Cardiac septum (tissue), 1 donor: ENCODE measurements around the gene CIB4. TPM values are rescaled to one million over a fixed set of nuclear protein-coding genes. Genes with fewer than 3 reads are reported as not detected.

ENCODE experiments used
- DNase-seq: peaks from one replicate; pipeline ENCODE4 v3.0.0-alpha.2; 2020; ENCODE audit warnings: low spot score
- intact Hi-C: fragments of 100-400 bp; cut with DNase I; formaldehyde crosslinking; loops from one replicate; pipeline ENCODE4 v1.14.0; 2022
- total RNA-seq: library from RNA; stranded (reverse); fragmentation: NEBNext Ultra II Directional; extraction: Animal tissue kit (Norgen Biotek cat#: 25700); gene quantifications from one replicate; pipeline ENCODE4 v1.2.1, GENCODE V29; 2021
- donor health status: DM: no; HTN: no; CAD: no.

CIB4 gene
- total RNA-seq, 1 donor from 2014 or later = not detected

- intact Hi-C loops = no loop called here
- DNase-seq = peak; percentile 31
Measured at GRCh38 chr2:26590980-26591618, 50.1 kb downstream of the CIB4 start.

DNA sequence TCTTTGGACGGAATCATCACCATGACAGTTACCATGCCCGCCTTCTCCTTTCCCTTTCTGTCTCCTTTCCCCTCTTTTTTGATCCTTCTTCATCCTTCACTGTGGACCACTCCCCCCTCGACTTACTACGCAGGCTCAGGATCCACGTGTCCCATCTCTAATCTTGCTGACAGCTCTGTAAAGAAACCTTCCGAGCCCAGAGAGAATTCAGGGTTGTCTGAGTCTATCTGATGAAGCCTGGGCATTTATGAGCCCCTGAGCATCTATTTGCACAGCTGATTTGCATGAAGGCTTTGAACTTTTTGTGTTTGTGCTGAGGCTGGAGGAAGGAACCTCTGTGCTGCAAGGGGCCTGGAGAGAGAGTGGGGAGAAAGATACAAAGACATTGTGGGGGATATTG lies 50.7 kb downstream of the CIB4 start:
- no peak for DNase-seq
- intact Hi-C loops = no loop called here

DNA sequence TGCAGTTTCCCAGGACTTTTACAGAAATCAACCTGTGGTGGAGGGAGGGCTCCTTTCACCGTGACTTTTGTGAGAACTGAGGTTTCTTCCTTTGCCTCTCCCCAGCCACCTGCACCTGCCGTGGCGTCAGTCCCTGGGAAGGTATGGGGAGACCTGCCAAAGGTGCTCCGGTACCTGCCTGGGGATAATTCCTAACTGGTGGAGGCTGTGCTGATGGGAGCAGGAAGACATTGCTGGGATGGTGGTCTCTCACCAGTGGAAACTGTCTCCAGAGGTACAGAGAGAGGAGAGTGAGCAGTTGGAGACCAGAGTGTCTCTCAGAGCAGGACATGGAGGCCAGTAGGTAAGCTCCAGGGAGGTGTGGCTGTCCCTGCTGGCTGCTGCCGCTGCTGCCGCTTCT lies 52.6 kb downstream of the CIB4 start:
- no peak for DNase-seq
- intact Hi-C loops = no loop called here

DNA sequence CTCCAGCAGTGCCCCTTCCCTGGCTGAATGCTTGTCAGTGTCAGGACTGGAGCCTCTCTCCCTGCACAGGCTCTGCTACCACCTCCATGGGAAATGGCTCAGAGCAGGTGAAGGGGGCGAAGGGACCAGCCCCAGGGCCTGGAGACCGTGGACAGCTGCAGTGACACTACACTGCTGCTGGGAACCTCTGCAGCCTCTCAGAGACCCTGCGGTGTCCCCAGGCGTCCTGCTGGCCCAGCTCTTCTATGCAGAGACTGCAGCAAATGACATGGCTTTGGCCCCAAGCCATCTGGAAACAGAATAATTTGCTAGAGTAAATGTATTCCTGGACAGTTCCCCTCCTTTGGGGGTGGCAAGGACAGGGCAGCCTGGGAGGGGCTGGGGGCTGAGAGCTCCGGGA lies 53.2 kb downstream of the CIB4 start:
- intact Hi-C loops = no loop called here
- peak; percentile 50 for DNase-seq

- DNase-seq = peak; percentile 38
- intact Hi-C loops = no loop called here
Measured at GRCh38 chr2:26585966-26586365, 55.2 kb downstream of the CIB4 start.

GRCh38 chr2:26585100-26585499 lies 56.1 kb downstream of the CIB4 start:
- peak; percentile 73 for DNase-seq
- intact Hi-C loops = no loop called here

DNA sequence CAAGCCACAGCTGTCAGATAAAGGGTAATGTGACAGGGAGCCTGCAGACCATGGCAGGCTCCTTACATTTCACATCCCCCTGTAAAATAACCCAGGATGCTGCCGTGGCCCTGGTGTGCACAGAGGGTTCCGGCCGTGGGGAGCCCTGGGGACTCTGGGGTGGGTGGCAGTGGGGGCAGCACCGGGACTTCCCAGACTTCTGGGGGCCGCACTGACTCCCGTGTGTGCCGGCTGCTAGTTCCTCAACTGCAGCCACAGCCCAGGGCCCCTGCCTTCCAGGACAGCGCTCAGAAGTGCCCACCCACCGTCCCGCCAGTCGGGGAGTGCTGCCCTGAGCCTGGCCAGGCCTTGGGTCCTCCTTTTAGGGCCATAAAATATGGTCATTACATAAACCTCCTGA lies 56.5 kb downstream of the CIB4 start:
- peak; percentile 46 for DNase-seq
- intact Hi-C loops = no loop called here

- intact Hi-C loops = no loop called here
- DNase-seq = peak; percentile 60
Measured at GRCh38 chr2:26584191-26584590, 57.0 kb downstream of the CIB4 start.

DNA sequence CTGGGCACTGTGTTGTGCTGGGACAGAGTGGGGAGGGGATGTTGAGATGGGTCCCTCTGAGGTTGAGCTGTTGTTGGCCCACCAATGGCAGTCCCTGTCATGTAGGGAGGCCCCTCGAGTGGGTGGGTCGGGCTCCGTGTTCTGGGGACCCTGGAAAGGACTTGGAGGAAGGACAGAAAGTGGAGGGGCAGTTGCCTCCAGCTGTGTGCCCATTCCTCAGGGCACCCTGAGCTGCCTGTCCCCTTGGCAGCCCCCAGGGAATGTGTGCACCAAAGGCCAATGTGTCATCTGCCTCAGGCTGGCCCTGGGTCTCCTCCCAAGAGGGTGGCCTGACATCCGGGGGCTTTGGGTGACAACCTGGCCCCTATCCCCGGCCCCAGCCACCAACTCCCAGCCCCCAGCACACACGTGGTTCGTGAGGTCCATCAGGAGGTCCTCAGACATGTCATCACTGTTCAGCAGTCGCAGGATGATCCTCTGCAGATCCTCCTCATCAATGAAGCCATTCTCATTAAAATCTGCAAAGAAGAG lies 57.7 kb downstream of the CIB4 start:
- intact Hi-C loops = no loop called here
- DNase-seq = no peak

DNA sequence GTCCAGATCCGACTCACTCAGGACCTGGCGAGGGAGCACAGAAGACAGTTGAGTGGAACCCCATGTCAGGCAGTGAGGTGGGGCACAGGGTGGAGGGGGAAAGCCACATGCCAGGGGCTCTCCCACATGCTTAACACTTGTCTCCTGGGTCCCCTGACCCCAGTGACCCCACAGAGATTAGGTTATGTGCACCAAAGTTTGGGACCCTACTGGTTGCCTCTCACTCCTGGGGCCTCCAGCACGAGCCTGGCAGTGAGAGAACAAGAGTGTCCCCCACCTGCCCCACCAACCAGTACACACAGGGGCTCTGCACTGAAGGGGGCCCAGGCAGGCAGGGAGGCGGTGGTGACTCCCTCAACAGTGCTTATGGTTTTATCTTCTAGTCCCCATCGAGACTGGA lies 58.3 kb downstream of the CIB4 start:
- intact Hi-C loops = no loop called here

DNA sequence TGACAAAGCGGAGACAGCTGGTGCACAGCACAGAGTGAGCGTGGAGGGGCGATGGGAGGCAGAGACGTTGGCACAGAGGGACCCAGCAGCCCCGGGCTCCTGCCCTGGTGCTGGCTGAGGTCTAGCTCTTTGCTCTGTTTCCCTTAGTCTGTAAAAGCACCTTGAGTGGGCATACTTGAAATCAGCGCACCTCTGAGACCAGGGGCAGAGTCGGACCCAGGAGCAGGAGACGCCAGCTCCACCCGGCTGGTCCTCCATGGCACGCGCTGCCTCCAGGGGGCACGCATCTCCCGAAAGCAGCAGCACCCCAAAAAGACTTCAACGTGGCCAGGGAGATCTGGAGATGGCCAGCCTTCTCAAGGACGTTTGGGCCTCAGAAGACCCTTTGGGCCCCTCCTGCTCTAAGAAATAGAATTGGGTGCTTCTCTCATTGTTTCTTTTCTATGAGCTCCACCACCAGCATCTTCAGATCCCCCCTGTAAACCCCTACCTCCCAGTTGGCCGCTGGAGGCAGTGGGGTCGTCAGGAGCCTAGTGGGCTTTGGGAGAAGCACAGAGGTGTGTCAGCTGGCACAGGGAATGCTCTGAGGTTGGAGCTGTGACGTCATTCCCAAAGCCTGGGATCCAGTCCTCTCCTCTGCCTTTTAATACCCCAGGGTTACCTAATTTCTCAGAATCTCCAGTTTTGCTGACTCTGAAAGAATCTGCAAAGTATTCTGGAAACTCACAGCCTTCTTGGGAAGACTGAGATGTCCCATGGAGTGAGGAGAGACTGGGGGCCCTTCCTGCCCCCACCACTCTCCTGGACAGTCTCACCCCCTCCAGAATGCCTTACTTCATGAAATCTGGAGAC lies 58.9 kb downstream of the CIB4 start:
- peak; percentile 35 for DNase-seq

More for the DNA sequence above, 58.3 kb downstream of the CIB4 start:
- peak; percentile 19 for DNase-seq

GRCh38 chr2:26581266-26581990 lies 59.7 kb downstream of the CIB4 start:
- intact Hi-C loops = no loop called here
- peak; percentile 61 for DNase-seq

More for the DNA sequence above, 58.9 kb downstream of the CIB4 start:
- intact Hi-C loops = no loop called here

- DNase-seq = peak; percentile 54
- intact Hi-C loops = no loop called here
Measured at GRCh38 chr2:26580751-26581150, 60.4 kb downstream of the CIB4 start.

- intact Hi-C loops = no loop called here
- peak; percentile 38 for DNase-seq
Measured at GRCh38 chr2:26580151-26580550, 61.0 kb downstream of the CIB4 start.

DNA sequence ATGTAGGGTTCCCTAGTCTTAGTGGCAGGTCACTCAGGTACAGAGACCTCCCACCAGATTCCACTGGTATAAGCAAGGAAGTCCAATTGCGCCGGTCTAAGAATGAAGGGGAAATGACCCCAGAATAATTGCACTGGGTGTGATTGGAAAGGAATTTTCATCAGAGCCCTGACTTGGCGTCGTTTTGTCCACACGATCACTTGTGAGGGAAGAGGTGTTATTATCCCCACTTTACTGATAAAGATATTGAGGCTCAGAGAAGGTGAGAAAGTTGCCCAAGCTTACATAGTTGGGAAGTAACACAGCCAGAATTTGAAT lies 61.5 kb downstream of the CIB4 start:
- intact Hi-C loops = loop anchor here (5.0 to 10.0 kb wide), 2 partner anchors 77 to 235 kb away; partner anchors contain the start of genes ADGRF3 and SELENOI
- DNase-seq = peak; percentile 61

- peak; percentile 27 for DNase-seq
- intact Hi-C loops = loop anchor here (5.0 to 10.0 kb wide), 2 partner anchors 77 to 234 kb away; partner anchors contain the start of genes ADGRF3 and SELENOI
Measured at GRCh38 chr2:26579025-26579722, 62.0 kb downstream of the CIB4 start.

GRCh38 chr2:26578581-26578980 lies 62.6 kb downstream of the CIB4 start:
- peak; percentile 68 for DNase-seq
- intact Hi-C loops = loop anchor here (5.0 to 10.0 kb wide), 2 partner anchors 76 to 234 kb away; partner anchors contain the start of genes ADGRF3 and SELENOI

GRCh38 chr2:26578113-26578458 lies 63.1 kb downstream of the CIB4 start:
- DNase-seq = peak; percentile 26
- intact Hi-C loops = loop anchor here (5.0 to 10.0 kb wide), 2 partner anchors 76 to 233 kb away; partner anchors contain the start of genes ADGRF3 and SELENOI

DNA sequence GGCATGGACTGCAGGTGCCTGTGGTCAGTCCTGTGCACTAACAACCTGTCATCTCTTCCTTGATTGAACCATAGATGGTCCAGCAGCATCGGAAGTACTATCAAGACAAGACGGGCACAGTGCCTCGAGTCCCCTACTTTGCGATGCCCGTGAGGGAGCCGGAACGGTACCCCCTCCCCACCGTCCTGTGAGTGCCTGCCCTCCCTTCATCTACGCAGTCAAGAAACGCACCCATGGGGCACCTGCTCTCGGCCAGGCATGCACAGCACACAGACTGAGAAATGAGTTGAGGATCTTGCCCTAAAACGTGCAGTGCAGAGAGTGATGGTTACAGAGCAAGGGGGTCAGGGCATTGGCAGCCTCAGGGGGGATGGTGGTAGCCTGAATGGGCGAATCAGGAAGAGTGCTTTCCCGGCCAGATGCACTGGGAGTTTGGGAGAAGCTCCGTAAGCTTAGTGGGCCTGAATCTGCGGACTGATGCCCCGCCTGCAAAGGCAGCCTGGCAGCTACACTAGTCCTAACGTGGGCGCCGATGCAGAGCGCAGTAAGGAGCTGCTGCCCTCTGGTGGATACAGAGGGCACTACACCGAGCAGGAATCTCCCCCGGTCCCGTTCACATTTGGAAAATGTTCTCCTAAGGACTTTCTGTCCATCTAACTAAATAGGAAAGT lies 63.6 kb downstream of the CIB4 start:
- DNase-seq = no peak
- intact Hi-C loops = loop anchor here (5.0 to 10.0 kb wide), 2 partner anchors 75 to 233 kb away; partner anchors contain the start of genes ADGRF3 and SELENOI
